ENCODE data around the gene CASQ1. TPM values are rescaled to one million over a fixed set of nuclear protein-coding genes. Genes with fewer than 3 reads are reported as not detected.

Gene CASQ1
- total RNA-seq, 4 donors from 2014 or later, result 0.44 to 0.75 TPM; not detected in 2

DNA sequence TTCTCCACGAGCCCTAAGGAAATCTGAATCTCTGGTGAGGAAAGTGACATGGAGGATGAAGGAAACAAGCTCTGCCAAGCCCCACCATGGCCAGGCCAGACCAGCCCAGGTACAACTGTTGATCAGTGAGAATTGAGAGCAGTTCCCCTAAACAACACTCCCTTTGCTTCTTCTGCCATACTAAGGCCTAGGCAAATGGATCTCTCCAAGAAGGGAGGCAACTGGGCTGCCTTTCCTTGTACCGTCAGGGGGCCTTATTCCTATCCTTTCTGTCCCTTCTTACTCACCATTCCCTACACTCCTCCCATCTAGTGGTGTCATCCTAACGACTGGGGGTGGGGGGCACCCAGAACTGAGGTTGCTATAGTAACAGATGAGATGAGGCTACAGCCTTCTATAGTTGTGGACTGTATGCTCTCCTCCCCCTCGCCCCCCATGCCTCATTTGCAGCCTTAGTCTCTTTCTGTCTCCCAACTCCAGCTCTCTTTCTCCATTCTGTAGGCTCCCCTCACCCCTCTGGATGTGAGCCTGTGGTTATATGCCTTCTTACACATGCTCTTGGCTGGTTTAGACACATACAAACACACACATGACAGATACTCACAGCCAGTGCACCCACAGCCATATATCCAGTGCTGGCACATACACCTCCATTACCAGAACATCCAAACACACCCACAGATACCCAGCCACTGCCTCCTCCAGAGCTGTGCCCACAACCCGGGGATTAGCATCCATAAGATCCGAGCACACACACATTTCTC is 18.4 kb downstream of the CASQ1 start:
- TF ChIP-seq, protein P1, sequence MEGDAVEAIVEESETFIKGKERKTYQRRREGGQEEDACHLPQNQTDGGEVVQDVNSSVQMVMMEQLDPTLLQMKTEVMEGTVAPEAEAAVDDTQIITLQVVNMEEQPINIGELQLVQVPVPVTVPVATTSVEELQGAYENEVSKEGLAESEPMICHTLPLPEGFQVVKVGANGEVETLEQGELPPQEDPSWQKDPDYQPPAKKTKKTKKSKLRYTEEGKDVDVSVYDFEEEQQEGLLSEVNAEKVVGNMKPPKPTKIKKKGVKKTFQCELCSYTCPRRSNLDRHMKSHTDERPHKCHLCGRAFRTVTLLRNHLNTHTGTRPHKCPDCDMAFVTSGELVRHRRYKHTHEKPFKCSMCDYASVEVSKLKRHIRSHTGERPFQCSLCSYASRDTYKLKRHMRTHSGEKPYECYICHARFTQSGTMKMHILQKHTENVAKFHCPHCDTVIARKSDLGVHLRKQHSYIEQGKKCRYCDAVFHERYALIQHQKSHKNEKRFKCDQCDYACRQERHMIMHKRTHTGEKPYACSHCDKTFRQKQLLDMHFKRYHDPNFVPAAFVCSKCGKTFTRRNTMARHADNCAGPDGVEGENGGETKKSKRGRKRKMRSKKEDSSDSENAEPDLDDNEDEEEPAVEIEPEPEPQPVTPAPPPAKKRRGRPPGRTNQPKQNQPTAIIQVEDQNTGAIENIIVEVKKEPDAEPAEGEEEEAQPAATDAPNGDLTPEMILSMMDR (IDR thresholded peaks at IDR 0.05; ENCODE audit: low read depth), result no peak

DNA sequence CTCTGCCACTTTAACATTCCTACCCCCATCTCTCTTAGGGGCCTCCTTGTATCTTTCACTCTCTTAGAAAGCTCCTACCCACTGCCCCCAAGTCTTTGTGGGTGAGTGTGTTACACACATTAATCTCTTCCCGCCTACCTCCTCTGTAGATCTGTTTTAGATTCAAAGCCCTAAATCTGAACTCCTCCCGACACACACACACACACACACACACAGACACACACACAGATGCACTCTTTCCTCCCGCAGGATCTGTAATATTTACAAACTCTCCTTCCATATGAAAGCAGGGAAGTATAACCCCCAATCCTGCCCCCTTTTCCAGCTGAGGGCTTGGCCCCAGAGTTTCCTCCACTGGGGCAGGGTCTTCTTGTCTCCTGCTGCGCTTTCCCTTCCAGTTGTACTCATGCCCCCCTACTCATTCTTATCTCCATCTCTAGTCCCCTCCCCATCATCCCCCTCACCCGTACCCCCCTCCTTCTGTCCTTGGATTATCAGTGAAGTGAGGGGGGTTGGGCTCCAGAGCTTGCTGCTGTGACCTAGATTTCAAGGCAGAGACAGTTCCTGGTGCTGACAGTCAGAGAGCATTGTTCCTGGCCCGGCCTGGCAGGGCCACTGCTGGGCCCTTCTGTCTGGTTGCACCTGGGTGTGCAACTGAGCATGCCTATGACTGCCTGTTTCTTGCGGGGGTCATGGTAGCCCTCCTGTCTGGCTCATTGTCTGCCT is 19.1 kb downstream of the CASQ1 start:
- TF ChIP-seq, protein P1 (IDR thresholded peaks at IDR 0.05; ENCODE audit: low read depth), result no peak

DNA sequence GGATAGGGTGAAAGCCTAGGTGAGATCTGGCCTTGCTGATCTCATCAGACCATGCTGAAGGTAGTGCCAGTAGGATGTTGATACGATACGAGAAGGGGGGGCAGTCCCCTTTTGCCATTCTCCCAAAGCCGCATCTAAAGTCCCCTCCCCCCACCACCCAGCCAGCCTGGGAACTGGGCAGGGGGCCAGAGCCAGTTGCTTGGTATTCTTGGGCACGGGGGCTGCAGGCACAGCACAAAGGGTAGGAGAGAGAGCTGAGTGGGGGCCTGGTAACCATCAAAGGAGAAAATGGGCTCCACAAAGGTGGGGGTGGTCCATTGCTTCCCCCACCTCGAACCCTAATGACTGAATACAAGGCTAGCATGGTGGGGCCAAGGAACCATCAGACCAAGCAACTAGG is 20.2 kb downstream of the CASQ1 start:
- TF ChIP-seq, protein P1 (IDR thresholded peaks at IDR 0.05; ENCODE audit: low read depth), result no peak

DNA sequence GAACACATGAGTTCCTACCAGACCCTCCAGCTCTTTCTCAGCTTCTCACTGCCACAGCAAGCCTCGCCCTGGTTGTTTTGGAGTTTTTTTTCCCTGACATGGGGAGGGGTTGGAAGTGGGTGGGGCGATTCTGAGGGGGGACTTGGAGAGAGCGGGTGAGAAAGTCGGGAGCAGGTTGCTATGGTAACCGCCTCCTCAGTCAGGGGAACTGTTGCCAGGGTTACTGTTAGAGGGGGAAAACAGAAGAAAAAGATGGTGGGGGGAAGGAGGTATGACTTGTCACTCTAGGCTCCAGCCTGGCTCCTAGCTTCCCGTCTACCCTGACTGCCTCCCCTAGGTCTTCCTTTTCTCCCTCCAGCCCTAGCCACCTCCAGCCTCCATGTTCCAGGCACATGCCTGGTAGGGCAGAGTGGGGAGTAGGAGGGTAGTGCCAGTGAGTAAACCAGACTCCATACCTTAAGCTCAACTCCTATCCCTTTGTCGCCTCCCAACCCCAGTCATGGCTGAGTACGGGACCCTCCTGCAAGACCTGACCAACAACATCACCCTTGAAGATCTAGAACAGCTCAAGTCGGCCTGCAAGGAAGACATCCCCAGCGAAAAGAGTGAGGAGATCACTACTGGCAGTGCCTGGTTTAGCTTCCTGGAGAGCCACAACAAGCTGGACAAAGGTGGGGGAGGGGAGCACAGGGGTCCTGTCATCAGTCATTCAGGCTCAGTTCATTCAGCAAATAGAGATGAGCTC is 20.8 kb downstream of the CASQ1 start:
- TF ChIP-seq, protein P1 (IDR thresholded peaks at IDR 0.05; ENCODE audit: low read depth), result no peak

DNA sequence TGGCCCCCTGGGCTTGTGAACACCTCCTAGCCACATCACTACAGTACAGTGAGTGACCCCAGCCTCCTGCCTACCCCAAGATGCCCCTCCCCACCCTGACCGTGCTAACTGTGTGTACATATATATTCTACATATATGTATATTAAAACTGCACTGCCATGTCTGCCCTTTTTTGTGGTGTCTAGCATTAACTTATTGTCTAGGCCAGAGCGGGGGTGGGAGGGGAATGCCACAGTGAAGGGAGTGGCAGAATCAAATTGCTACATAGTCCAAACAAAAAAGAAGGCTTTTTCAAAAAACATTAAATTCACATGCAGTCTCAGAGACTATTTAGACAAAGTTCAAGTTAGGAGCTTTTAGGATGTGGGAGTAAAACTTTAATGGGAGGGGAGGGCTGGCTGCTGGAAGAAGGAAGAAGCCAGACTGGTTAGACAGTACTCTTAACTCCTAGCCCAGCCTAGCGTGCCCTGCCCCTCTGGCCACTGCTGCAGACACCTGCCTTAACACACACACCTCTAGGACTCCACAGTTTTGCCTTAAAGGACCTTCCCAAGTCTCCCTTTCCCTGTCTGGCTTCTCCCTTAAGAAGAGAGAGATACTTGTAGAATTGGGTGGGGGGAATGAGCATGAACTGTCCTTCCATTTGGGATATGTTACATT is 24.2 kb downstream of the CASQ1 start:
- TF ChIP-seq, protein P1 (IDR thresholded peaks at IDR 0.05; ENCODE audit: low read depth), result no peak

DNA sequence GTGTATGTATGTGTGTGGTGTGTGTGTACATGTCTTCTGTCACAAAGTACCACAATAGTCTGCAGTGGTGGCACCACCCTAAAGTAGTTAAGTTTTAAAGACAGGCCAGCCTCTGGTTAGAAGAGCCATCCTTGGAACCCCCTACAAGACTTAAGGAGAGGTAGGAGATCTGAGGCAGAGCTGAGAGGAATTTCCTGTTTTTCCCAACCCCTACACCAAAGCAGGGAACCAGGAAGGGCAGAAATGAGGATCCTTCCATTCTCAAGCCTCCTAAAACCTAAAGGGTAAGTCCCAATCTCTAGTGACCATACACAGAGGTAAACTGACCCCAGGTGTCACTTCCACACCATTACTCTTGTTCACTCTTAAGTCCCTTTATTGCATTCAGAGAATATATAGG is 25.9 kb downstream of the CASQ1 start:
- TF ChIP-seq, protein P1 (IDR thresholded peaks at IDR 0.05; ENCODE audit: low read depth), result no peak
